SK-N-SH (cell line): ENCODE results near the gene MVB12B.

Experiments
- CHD2 ChIP-seq: fragments of 150-350 bp; IDR thresholded peaks from 2 replicates; pipeline ENCODE4 v1.6.1; 2018; ENCODE audit warnings: low read length; ENCODE audit not compliant: partially characterized antibody
- FOXM1 ChIP-seq: IDR thresholded peaks from 2 replicates; pipeline ENCODE4 v1.4.0; 2012; ENCODE audit warnings: low read depth, mild to moderate bottlenecking
- MXI1 ChIP-seq: IDR thresholded peaks from 2 replicates; pipeline ENCODE4 v1.6.1; 2012; ENCODE audit warnings: mild to moderate bottlenecking, low read depth, low read length, improper control_type of control experiment
- NFIC ChIP-seq: IDR thresholded peaks from 2 replicates; pipeline ENCODE4 v1.4.0; 2012; ENCODE audit warnings: borderline replicate concordance
- NRF1 ChIP-seq: IDR thresholded peaks from 2 replicates; pipeline ENCODE4 v1.6.1; 2012; ENCODE audit warnings: low read depth, mild to moderate bottlenecking, low read length
- POLR2AphosphoS5 ChIP-seq: IDR thresholded peaks from 2 replicates; pipeline ENCODE4 v1.6.1; 2012; ENCODE audit warnings: low read depth, low read length
- TF ChIP-seq, protein P1 (sequence below): IDR thresholded peaks from 2 replicates; pipeline ENCODE4 v1.6.1; 2012; ENCODE audit warnings: mild to moderate bottlenecking, low read depth, low read length, moderate library complexity
- TF ChIP-seq, protein P2 (sequence below): fragments of 200-600 bp; sonication (generic); IDR thresholded peaks from 2 replicates; pipeline ENCODE4 v1.6.1; 2017; ENCODE audit warnings: antibody characterized with exemption, mild to moderate bottlenecking, moderate library complexity
- TF ChIP-seq, protein P3 (sequence below): fragments of 150-350 bp; IDR thresholded peaks from 2 replicates; pipeline ENCODE4 v1.6.1; 2017; ENCODE audit warnings: antibody characterized with exemption, low read length, low read depth, borderline replicate concordance
- TF ChIP-seq, protein P4 (sequence below): IDR thresholded peaks from 2 replicates; pipeline ENCODE4 v1.4.0; 2012; ENCODE audit warnings: low read depth

DNA sequence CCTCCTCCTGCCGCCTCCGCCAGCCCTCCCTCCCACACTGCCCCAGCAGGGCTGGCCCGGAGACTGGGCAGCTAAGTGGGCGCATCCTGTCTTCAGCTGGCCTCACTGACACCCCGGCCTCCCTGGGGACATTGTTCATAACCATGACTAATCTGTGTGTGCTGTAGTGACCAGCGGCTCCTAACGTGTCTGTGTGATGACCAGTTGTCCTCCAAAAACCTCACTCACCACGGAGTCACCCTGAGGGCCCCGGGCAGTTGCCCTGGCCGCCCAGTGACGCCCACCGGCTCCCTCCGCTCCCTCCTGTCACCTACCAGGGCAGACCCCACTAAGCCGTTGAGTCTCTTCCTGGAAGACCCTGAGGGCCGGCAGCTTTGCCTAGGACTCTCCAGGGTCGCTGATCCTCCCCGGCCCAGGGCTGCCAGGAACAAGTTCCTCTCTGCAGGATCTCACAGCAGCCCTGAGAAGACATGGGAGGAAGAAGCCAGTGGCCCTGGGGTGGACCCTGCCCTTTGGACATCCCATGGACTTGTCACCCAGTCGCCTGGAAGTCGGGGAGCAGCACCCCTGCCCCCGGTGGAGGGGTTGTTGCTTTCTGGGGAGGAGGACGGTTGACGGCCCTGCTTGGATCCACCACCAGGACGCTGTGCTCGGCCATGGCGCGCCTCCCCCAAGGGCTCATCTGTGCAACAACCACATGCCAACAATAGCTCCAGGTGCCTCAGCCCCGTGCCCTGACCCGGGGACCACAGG, 176.9 kb downstream of the MVB12B start:
- TF ChIP-seq, protein P1, sequence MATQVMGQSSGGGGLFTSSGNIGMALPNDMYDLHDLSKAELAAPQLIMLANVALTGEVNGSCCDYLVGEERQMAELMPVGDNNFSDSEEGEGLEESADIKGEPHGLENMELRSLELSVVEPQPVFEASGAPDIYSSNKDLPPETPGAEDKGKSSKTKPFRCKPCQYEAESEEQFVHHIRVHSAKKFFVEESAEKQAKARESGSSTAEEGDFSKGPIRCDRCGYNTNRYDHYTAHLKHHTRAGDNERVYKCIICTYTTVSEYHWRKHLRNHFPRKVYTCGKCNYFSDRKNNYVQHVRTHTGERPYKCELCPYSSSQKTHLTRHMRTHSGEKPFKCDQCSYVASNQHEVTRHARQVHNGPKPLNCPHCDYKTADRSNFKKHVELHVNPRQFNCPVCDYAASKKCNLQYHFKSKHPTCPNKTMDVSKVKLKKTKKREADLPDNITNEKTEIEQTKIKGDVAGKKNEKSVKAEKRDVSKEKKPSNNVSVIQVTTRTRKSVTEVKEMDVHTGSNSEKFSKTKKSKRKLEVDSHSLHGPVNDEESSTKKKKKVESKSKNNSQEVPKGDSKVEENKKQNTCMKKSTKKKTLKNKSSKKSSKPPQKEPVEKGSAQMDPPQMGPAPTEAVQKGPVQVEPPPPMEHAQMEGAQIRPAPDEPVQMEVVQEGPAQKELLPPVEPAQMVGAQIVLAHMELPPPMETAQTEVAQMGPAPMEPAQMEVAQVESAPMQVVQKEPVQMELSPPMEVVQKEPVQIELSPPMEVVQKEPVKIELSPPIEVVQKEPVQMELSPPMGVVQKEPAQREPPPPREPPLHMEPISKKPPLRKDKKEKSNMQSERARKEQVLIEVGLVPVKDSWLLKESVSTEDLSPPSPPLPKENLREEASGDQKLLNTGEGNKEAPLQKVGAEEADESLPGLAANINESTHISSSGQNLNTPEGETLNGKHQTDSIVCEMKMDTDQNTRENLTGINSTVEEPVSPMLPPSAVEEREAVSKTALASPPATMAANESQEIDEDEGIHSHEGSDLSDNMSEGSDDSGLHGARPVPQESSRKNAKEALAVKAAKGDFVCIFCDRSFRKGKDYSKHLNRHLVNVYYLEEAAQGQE, result no peak
- TF ChIP-seq NFIC (no peak), POLR2AphosphoS5 (no peak), CHD2 (no peak), FOXM1 (no peak), MXI1 (no peak), NRF1 (no peak)
- TF ChIP-seq, protein P2, sequence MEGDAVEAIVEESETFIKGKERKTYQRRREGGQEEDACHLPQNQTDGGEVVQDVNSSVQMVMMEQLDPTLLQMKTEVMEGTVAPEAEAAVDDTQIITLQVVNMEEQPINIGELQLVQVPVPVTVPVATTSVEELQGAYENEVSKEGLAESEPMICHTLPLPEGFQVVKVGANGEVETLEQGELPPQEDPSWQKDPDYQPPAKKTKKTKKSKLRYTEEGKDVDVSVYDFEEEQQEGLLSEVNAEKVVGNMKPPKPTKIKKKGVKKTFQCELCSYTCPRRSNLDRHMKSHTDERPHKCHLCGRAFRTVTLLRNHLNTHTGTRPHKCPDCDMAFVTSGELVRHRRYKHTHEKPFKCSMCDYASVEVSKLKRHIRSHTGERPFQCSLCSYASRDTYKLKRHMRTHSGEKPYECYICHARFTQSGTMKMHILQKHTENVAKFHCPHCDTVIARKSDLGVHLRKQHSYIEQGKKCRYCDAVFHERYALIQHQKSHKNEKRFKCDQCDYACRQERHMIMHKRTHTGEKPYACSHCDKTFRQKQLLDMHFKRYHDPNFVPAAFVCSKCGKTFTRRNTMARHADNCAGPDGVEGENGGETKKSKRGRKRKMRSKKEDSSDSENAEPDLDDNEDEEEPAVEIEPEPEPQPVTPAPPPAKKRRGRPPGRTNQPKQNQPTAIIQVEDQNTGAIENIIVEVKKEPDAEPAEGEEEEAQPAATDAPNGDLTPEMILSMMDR, result no peak
- TF ChIP-seq, protein P3, sequence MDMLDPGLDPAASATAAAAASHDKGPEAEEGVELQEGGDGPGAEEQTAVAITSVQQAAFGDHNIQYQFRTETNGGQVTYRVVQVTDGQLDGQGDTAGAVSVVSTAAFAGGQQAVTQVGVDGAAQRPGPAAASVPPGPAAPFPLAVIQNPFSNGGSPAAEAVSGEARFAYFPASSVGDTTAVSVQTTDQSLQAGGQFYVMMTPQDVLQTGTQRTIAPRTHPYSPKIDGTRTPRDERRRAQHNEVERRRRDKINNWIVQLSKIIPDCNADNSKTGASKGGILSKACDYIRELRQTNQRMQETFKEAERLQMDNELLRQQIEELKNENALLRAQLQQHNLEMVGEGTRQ, result no peak
- TF ChIP-seq, protein P4, sequence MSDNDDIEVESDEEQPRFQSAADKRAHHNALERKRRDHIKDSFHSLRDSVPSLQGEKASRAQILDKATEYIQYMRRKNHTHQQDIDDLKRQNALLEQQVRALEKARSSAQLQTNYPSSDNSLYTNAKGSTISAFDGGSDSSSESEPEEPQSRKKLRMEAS, result no peak
